OCI-LY3 (cell line): ENCODE results near the gene DCC.

Experiments
- H2AFZ ChIP-seq: fragments of 200-600, 300-600 bp; shearing (Covaris generic); 2 replicates; pipeline ENCODE4 v1.6.0; 2014; ENCODE audit warnings: antibody characterized with exemption, low read depth, low read length
- H3K27ac ChIP-seq: fragments of 200-600, 300-600 bp; sonication (generic); 2 replicates; pipeline ENCODE4 v1.5.1; 2014; ENCODE audit warnings: mild to moderate bottlenecking, low read length, moderate library complexity, mixed read lengths
- H3K27me3 ChIP-seq: fragments of 200-600, 300-600 bp; sonication (generic); 2 replicates; pipeline ENCODE4 v1.6.1; 2014; ENCODE audit warnings: low read depth, low read length, mixed read lengths
- H3K36me3 ChIP-seq: fragments of 200-600, 300-600 bp; sonication (generic); replicated peaks from 2 replicates; pipeline ENCODE3; 2014; ENCODE audit warnings: low read depth, low read length, mixed read lengths
- H3K4me1 ChIP-seq: fragments of 300-600, 200-600 bp; sonication (generic); 2 replicates; pipeline ENCODE4 v1.6.1; 2014; ENCODE audit warnings: low read length, mixed read lengths
- H3K4me2 ChIP-seq: fragments of 200-600, 300-600 bp; sonication (generic); 2 replicates; pipeline ENCODE4 v1.6.1; 2014; ENCODE audit warnings: low read length, mixed read lengths
- H3K4me3 ChIP-seq: fragments of 300-600, 200-600 bp; sonication (generic); 2 replicates; pipeline ENCODE4 v1.5.1; 2014; ENCODE audit warnings: antibody characterized with exemption, mild to moderate bottlenecking, low read length, moderate library complexity
- H3K79me2 ChIP-seq: fragments of 300-600, 200-600 bp; shearing (Covaris generic); 2 replicates; pipeline ENCODE4 v1.6.1; 2014; ENCODE audit warnings: mild to moderate bottlenecking, low read length, mixed read lengths
- H3K9ac ChIP-seq: fragments of 300-600, 200-600 bp; shearing (Covaris generic); 2 replicates; pipeline ENCODE4 v1.6.0; 2014; ENCODE audit warnings: mild to moderate bottlenecking, low read length, moderate library complexity
- H3K9me3 ChIP-seq: fragments of 200-600, 300-600 bp; shearing (Covaris generic); 2 replicates; pipeline ENCODE4 v1.6.1; 2014; ENCODE audit warnings: low read length, mixed read lengths; ENCODE audit not compliant: insufficient read depth
- H4K20me1 ChIP-seq: fragments of 200-600, 300-600 bp; sonication (generic); 2 replicates; pipeline ENCODE4 v1.6.1; 2016; ENCODE audit warnings: low read length, mixed read lengths; ENCODE audit not compliant: insufficient read depth
- EZH2phosphoT487 ChIP-seq: fragments of 200-600 bp; shearing (Covaris generic); IDR thresholded peaks from 2 replicates; pipeline ENCODE4 v1.6.1; 2018; ENCODE audit warnings: antibody characterized with exemption, mixed run types, low read depth
- TF ChIP-seq, protein P1 (sequence below): fragments of 200-600, 300-600 bp; sonication (generic); IDR thresholded peaks from 2 replicates; pipeline ENCODE4 v1.5.1; 2014; ENCODE audit warnings: antibody characterized with exemption, low read length, low read depth

Gene DCC

DNA sequence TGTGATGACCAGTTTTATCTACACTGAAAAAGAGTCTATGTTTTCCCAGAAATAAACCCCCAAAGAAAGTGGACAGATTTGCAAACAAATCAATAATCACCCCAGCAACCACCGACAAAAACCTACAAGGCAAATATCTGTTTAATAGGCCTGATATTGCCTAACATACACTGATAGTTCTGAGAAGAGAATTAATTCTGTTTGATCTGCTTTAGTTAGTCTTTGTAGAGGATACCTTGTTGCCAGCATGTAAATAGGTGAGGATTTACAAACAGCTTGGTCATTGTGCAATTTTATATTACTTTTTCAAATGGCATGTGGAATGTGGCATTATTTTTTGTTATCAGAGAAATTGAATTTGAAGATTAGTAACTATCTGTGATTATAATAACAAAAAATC is 86.5 kb downstream of the DCC start:
- H2AFZ ChIP-seq, result no peak overlapping the region
- H3K4me3 ChIP-seq, result no peak overlapping the region
- H3K9ac ChIP-seq, result no peak overlapping the region
- H3K4me1 ChIP-seq, result peaks cover 6% of the 10 kb centered on the region
- no peak overlapping the region for H3K27ac ChIP-seq
- H3K36me3 ChIP-seq, result no peaks in the 10 kb centered on the region
- no peaks in the 10 kb centered on the region for H3K9me3 ChIP-seq
- TF ChIP-seq EZH2phosphoT487, result no peak
- TF ChIP-seq, protein P1, sequence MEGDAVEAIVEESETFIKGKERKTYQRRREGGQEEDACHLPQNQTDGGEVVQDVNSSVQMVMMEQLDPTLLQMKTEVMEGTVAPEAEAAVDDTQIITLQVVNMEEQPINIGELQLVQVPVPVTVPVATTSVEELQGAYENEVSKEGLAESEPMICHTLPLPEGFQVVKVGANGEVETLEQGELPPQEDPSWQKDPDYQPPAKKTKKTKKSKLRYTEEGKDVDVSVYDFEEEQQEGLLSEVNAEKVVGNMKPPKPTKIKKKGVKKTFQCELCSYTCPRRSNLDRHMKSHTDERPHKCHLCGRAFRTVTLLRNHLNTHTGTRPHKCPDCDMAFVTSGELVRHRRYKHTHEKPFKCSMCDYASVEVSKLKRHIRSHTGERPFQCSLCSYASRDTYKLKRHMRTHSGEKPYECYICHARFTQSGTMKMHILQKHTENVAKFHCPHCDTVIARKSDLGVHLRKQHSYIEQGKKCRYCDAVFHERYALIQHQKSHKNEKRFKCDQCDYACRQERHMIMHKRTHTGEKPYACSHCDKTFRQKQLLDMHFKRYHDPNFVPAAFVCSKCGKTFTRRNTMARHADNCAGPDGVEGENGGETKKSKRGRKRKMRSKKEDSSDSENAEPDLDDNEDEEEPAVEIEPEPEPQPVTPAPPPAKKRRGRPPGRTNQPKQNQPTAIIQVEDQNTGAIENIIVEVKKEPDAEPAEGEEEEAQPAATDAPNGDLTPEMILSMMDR, result no peak
- no peaks in the 10 kb centered on the region for H3K79me2 ChIP-seq
- no peaks in the 10 kb centered on the region for H3K27me3 ChIP-seq
- H3K4me2 ChIP-seq, result no peak overlapping the region
- no peaks in the 10 kb centered on the region for H4K20me1 ChIP-seq

DNA sequence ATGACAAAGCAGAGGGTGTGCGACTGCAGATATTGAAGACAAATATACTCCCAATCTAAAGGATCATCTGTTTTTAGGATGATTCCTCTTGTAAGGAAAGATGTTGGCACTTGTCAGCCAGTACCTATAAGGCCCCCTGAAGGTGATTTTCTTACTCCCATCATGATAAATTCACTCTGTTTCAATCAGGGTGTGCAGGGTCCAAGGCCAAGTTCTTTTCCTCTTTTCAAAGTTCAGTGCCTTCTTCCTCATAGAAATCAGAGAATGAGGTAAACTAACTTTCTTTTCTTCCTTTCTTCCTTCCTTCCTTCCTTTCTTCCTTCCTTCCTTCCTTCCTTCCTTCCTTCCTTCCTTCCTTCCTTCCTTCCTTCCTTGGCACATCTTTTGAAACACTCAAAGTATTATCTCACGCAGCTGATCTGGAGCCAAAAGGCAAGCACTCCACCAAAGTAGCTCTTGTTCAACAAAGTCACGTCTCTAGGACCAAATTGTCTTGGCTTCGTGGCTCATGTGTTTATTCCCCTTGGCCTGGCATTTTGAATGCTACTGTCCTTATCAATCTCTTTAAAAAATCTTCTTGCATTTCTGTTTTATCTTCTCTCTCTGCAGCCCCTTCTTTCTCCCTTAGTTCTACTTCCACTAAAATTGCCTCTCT is 87.7 kb downstream of the DCC start:
- no peak overlapping the region for H3K4me3 ChIP-seq
- no peak overlapping the region for H3K9ac ChIP-seq
- H3K4me1 ChIP-seq, result peaks cover 6% of the 10 kb centered on the region

DNA sequence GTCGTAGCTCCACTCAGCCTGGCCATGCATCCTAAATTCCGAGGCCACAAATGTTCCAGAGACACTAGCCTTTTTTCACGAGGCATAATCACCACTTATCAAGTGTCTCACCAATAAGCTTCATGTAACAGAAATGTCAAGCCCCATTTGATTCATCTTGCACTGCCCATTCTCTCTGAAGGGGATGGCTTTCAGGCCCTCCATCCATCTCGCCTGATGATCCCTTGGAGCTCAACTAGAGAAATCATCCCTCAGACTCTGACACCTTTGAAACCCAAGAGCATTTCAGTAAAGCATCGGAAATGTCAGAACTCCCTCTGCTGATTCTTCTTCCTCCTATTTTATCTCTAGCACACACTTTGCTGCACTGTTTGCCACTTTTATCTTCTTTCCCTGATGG is 91.7 kb downstream of the DCC start:
- no peaks in the 10 kb centered on the region for H3K79me2 ChIP-seq
- TF ChIP-seq, protein P1, result no peak
- TF ChIP-seq EZH2phosphoT487, result no peak

More for the DNA sequence above, 87.7 kb downstream of the DCC start:
- Histone ChIP-seq H2AFZ (no peak overlapping the region), H3K27me3 (no peaks in the 10 kb centered on the region), H3K27ac (no peak overlapping the region), H3K4me2 (no peak overlapping the region), H3K9me3 (no peaks in the 10 kb centered on the region), H4K20me1 (no peaks in the 10 kb centered on the region), H3K79me2 (no peaks in the 10 kb centered on the region), H3K36me3 (no peaks in the 10 kb centered on the region)
- TF ChIP-seq EZH2phosphoT487, result no peak
- TF ChIP-seq, protein P1, result no peak

DNA sequence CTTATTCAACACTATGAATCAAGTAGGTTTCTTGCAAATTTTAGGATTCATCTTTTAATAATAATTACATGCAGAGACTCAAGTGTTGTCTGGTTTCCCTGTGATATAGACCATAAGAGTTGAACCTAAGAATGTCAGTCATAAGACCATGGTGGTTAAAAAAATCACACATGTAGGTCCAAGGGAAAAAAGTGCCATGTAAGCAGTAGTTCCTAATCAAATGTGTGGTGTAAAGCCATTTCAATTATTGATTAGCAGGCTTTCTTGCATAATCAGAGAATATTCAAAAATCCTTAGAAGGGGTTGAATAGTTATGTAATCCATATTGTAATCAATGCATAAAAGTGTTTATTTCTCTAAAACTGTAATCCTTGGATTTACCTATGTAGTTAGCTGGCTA is 93.8 kb downstream of the DCC start:
- no peak for TF ChIP-seq EZH2phosphoT487
- TF ChIP-seq, protein P1, result no peak
- Histone ChIP-seq H3K79me2 (no peaks in the 10 kb centered on the region), H3K27ac (no peak overlapping the region), H3K4me2 (no peak overlapping the region), H3K9me3 (no peaks in the 10 kb centered on the region), H2AFZ (no peak overlapping the region), H3K36me3 (no peaks in the 10 kb centered on the region), H3K4me1 (no peaks in the 10 kb centered on the region), H3K27me3 (no peaks in the 10 kb centered on the region), H3K9ac (no peak overlapping the region), H3K4me3 (no peak overlapping the region), H4K20me1 (no peaks in the 10 kb centered on the region)

More for the DNA sequence above, 91.7 kb downstream of the DCC start:
- Histone ChIP-seq H3K9ac (no peak overlapping the region), H3K4me1 (no peaks in the 10 kb centered on the region), H3K4me3 (no peak overlapping the region), H3K27ac (no peak overlapping the region), H3K27me3 (no peaks in the 10 kb centered on the region), H3K36me3 (no peaks in the 10 kb centered on the region), H3K9me3 (no peaks in the 10 kb centered on the region), H2AFZ (no peak overlapping the region), H4K20me1 (no peaks in the 10 kb centered on the region), H3K4me2 (no peak overlapping the region)
